GM12872 (cell line): ENCODE data around the gene CTSW.

Experiments used
- TF ChIP-seq, protein P1 (sequence below): IDR thresholded peaks from 3 replicates; pipeline ENCODE4 v1.5.1; 2011; ENCODE audit warnings: low read depth, mild to moderate bottlenecking, low read length, moderate library complexity; ENCODE audit not compliant: insufficient read depth

The CTSW gene

DNA sequence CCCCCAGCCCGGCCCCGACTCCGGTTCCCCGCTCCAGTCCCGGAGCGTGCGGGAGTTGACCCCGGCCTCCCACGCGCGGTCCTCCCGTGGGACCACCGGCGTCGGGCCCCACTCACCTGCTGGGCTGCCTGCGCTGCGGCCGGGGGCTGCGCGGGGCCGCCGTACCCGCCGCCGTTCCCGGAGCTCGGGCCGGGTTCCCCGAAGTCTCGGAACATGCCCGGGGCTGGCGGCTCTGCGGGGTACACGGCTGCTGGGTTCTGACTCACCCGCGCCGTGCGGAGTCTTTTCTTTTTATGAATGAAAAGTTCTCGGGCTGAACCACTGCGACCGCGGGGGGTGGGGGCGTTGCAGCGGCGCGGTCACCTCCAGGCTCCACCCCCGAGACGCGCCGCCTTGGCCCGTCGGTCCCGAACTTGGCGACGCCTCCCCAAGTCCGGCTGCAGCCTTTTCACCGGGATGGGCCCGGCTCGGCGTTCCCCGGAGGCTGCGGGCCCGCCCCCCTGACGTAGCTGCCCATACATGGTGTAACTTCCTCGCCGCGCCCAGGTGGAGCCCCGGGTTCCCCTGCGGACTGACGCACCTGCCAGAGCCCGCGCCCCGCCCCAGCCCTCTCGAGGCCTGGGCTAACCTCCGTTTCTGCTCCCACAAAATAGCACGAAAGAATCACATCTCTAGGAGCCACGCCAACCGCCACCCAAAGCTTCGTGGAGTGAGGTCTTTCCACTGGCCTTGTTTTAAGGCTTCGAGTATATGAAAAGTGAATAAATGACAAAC lies 20.7 kb downstream of the CTSW start, which contains the start of gene FOSL1:
Gene FOSL1, minus strand, starts transcription at position 264 of the 774 bp plus-strand sequence. Its CDS starts 49 bp downstream, at position 215.
- TF ChIP-seq, protein P1, sequence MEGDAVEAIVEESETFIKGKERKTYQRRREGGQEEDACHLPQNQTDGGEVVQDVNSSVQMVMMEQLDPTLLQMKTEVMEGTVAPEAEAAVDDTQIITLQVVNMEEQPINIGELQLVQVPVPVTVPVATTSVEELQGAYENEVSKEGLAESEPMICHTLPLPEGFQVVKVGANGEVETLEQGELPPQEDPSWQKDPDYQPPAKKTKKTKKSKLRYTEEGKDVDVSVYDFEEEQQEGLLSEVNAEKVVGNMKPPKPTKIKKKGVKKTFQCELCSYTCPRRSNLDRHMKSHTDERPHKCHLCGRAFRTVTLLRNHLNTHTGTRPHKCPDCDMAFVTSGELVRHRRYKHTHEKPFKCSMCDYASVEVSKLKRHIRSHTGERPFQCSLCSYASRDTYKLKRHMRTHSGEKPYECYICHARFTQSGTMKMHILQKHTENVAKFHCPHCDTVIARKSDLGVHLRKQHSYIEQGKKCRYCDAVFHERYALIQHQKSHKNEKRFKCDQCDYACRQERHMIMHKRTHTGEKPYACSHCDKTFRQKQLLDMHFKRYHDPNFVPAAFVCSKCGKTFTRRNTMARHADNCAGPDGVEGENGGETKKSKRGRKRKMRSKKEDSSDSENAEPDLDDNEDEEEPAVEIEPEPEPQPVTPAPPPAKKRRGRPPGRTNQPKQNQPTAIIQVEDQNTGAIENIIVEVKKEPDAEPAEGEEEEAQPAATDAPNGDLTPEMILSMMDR: no peak

DNA sequence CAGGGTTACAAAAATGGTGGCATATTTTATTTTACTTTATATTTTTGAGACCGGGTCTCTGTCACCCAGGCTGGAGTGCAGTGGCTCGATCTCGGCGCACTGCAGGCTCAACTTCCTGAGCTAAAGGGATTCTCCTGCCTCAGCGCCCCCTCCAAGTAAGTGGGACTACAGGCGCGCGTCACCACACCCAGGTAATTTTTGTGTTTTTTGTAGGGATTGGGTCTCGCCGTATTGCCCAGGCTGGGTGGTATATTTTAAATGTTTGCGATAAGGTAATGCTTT lies 21.2 kb downstream of the CTSW start:
- TF ChIP-seq, protein P1: no peak

DNA sequence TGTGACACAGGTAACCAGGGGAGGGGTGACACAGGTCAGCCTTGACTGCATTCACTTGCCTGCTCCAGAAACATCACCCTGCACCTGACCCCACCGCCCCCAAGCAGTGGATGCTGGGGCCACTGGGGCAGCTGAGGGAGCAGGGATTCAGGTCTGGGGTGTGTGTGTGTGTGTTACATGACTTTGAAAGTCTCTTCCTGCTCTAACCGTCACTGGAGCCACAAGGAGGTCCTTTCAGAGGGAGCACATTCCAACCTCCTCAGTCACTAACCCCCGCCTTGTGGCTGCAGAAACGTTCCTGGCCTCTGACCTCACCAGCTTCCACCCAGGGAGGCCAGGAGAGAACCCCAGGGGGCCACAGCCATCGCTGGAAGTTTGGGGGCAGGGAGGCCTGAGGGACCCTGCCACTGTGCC lies 23.4 kb downstream of the CTSW start:
- TF ChIP-seq, protein P1: no peak

DNA sequence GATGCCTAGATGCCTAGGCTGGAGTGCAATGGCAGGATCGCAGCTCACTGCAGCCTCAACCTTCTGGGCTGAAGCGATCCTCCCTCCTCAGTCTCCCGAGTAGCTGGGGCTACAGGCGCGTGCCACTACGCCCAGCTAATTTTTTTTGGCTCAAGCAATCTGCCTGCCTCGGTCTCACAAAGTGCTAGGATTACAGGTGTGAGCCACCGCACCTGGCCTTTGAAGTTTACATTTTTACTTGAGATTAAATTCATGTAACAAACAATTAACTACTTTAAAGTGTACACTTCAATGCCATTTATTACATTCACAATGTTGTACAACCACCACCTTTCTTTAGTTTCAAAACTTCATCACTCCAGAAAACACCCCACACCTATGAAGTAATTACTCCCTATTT lies 24.1 kb downstream of the CTSW start:
- TF ChIP-seq, protein P1: no peak

DNA sequence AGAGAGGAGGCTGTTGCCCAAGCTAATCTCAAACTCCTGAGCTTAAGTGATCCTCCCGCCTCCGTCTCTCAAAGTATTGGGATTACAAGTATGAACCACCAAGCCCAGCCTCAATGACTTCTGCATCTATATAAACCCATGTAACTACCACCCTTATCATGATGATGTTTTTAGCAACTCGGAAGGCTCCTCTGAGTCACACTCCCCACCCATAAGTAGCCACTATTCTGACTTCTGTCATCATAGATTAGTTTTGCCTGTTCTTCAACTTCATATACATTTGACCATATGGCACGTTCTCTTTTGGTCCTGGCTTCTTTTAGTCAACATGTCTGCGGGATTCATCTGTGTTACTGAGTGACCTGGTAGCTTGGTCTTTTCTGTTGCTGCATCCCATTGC lies 27.0 kb downstream of the CTSW start:
- TF ChIP-seq, protein P1: no peak

DNA sequence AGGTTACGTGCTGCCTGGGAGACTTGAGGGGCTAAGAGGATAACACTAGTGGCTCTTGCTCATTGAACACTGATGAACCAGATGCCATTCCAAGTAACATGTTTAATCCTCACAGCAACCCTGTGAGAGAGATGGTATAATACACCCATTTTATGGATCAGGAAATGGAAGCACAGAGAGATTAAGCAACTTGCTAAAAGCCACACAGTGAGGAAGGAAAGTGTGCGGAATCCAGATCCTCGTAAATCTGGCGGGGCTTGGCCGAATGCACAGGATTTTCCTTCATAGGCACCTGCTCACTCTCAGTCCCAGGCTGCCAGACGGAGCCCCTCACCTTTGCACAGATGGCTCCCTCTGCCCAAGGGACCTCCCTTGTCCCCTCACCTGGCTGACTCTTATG lies 28.2 kb downstream of the CTSW start:
- TF ChIP-seq, protein P1: no peak

DNA sequence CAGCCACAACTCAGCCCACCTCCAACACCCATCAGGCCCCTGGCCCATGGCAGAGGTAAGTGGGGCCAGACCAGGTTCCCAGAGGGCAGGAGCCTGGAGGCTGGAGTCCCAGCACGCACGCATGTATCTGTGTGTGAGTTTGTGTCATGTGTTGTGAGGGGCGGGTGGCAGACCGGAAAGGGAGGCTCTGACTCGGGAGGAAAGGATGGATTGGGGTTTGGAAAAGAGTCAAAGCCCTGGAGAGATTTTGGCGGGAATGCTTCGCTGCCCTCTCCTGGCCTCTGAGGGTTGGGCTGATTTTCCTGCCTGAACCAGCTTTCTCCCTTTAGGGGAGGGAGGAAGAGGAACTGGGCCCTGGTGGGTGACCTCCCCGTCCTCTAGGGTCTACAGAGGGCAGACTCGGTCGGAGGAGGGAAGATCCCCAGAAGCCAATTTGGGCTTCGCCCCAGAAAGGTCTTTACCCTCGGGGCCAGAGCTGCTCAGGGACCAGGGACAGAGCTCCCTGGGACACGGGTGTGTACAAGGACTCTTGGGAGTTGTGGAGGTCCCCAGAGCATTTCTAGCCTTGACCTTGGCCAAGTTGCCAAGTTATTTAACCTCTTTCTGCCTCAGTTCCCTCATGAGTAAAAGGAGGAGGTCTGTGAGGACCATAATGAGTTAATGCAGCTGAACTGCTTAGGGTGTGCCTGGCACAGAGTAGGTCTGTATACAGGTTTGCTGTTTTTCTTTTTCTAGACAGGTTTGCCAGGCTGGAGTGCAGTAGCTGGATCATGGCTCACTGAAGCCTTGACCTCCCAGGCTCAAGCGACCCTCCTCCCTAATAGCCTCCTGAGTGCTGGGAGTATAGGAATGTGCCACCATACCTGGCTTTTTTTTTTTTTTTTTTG lies 32.3 kb downstream of the CTSW start:
- TF ChIP-seq, protein P1: no peak
